ENCODE results near the gene ZSCAN30.
A peak's percentile ranks its signal among the peaks of the same experiment; 100 is the strongest.
"Not testable (repeated sequence)": the region's sequence is repeated elsewhere in the genome, so short reads cannot be mapped to it uniquely, and the experiment has no call there.

ZSCAN30 gene

DNA sequence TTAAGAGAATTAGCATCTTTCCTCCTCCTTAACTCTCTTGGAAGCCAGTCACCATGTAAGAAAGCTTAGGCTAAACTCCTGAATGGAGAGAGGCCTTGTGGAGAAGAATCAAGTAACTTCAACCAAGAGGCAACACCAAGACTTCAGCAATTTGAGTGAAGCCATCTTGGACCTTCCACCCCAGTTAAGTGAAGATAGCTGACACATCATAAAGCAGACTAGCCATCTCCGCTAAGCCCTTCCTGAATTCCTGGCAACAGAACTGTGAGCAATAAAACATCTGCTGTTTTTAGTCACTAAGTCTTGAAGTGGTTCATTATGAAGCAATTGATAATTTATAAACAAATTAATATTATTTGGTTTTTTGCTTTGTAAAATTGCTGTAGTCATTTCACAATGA, 50.7 kb downstream of the ZSCAN30 start:
- Histone ChIP-seq H3K4me3 (ENCODE audit: low read depth, low read length) (no peak overlapping the region), H3K36me3 (ENCODE audit: insufficient read depth, low read length) (peaks cover 21% of the 10 kb centered on the region), H3K27me3 (ENCODE audit: insufficient read depth, low read length) (no peaks in the 10 kb centered on the region), H3K4me1 (ENCODE audit: control insufficient read depth, insufficient read depth, low read length, unreplicated experiment) (peaks cover 11% of the 10 kb centered on the region), H2AFZ (ENCODE audit: low read length, unreplicated experiment) (no peak overlapping the region), H3K79me2 (ENCODE audit: control insufficient read depth, insufficient read depth, low read length, unreplicated experiment) (peaks cover 8% of the 10 kb centered on the region), H3K27ac (ENCODE audit: low read depth, low read length) (no peak overlapping the region)

GRCh38 chr18:35236571-35237363, 53.3 kb downstream of the ZSCAN30 start:
- no peak overlapping the region for H3K4me3 ChIP-seq (ENCODE audit: low read depth, low read length)
- peaks cover 4% of the 10 kb centered on the region for H3K4me1 ChIP-seq (ENCODE audit: control insufficient read depth, insufficient read depth, low read length, unreplicated experiment)
- H3K36me3 ChIP-seq (ENCODE audit: insufficient read depth, low read length) = no peaks in the 10 kb centered on the region
- H3K27me3 ChIP-seq (ENCODE audit: insufficient read depth, low read length) = no peaks in the 10 kb centered on the region
- no peak overlapping the region for H3K27ac ChIP-seq (ENCODE audit: low read depth, low read length)
- H2AFZ ChIP-seq (ENCODE audit: low read length, unreplicated experiment) = peak overlapping the region; percentile 42
- H3K79me2 ChIP-seq (ENCODE audit: control insufficient read depth, insufficient read depth, low read length, unreplicated experiment) = no peaks in the 10 kb centered on the region

- Histone ChIP-seq H3K27me3 (ENCODE audit: insufficient read depth, low read length) (no peaks in the 10 kb centered on the region), H3K4me1 (ENCODE audit: control insufficient read depth, insufficient read depth, low read length, unreplicated experiment) (no peaks in the 10 kb centered on the region), H2AFZ (ENCODE audit: low read length, unreplicated experiment) (peak overlapping the region; percentile 93), H3K27ac (ENCODE audit: low read depth, low read length) (no peak overlapping the region), H3K4me3 (ENCODE audit: low read depth, low read length) (peak overlapping the region; percentile 72), H3K36me3 (ENCODE audit: insufficient read depth, low read length) (no peaks in the 10 kb centered on the region), H3K79me2 (ENCODE audit: control insufficient read depth, insufficient read depth, low read length, unreplicated experiment) (no peaks in the 10 kb centered on the region)
Measured at GRCh38 chr18:35231052-35231451, 59.0 kb downstream of the ZSCAN30 start.

DNA sequence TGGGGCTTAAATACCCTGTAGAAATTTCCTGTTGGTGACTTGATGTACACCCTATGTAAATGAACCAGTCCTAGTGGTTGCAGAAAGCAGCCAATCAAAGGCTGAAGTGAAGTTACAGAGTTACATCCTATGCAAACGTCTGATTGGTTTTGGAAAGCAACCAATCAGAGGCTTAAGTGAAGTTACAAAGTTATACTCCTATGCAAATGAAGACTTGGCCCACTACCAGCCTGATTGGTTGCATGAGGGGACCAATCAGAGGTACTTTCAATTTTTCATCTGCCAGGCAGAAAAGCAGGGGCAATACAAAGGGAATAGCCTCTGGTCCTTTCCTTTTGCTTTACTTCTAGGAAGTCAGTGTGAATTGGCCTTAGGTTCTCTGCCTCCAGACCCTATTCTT, 62.8 kb downstream of the ZSCAN30 start:
- H3K27ac ChIP-seq (ENCODE audit: low read depth, low read length) = no peak overlapping the region
- no peaks in the 10 kb centered on the region for H3K79me2 ChIP-seq (ENCODE audit: control insufficient read depth, insufficient read depth, low read length, unreplicated experiment)
- no peaks in the 10 kb centered on the region for H3K27me3 ChIP-seq (ENCODE audit: insufficient read depth, low read length)
- H3K4me1 ChIP-seq (ENCODE audit: control insufficient read depth, insufficient read depth, low read length, unreplicated experiment) = no peaks in the 10 kb centered on the region
- H3K4me3 ChIP-seq (ENCODE audit: low read depth, low read length) = no peak overlapping the region
- peak overlapping the region; percentile 21 for H2AFZ ChIP-seq (ENCODE audit: low read length, unreplicated experiment)
- no peaks in the 10 kb centered on the region for H3K36me3 ChIP-seq (ENCODE audit: insufficient read depth, low read length)

- H3K27ac ChIP-seq (ENCODE audit: low read depth, low read length) = no peak overlapping the region
- no peak overlapping the region for H2AFZ ChIP-seq (ENCODE audit: low read length, unreplicated experiment)
- no peaks in the 10 kb centered on the region for H3K36me3 ChIP-seq (ENCODE audit: insufficient read depth, low read length)
- no peaks in the 10 kb centered on the region for H3K27me3 ChIP-seq (ENCODE audit: insufficient read depth, low read length)
- peaks cover 2% of the 10 kb centered on the region for H3K4me1 ChIP-seq (ENCODE audit: control insufficient read depth, insufficient read depth, low read length, unreplicated experiment)
- H3K79me2 ChIP-seq (ENCODE audit: control insufficient read depth, insufficient read depth, low read length, unreplicated experiment) = no peaks in the 10 kb centered on the region
- H3K4me3 ChIP-seq (ENCODE audit: low read depth, low read length) = no peak overlapping the region
Measured at GRCh38 chr18:35223797-35224196, 66.2 kb downstream of the ZSCAN30 start.

GRCh38 chr18:35220424-35220823, 69.6 kb downstream of the ZSCAN30 start:
- Histone ChIP-seq H3K27ac (ENCODE audit: low read depth, low read length) (no peak overlapping the region), H3K27me3 (ENCODE audit: insufficient read depth, low read length) (no peaks in the 10 kb centered on the region), H3K4me3 (ENCODE audit: low read depth, low read length) (no peak overlapping the region), H3K4me1 (ENCODE audit: control insufficient read depth, insufficient read depth, low read length, unreplicated experiment) (peaks cover 2% of the 10 kb centered on the region), H3K36me3 (ENCODE audit: insufficient read depth, low read length) (no peaks in the 10 kb centered on the region), H3K79me2 (ENCODE audit: control insufficient read depth, insufficient read depth, low read length, unreplicated experiment) (no peaks in the 10 kb centered on the region), H2AFZ (ENCODE audit: low read length, unreplicated experiment) (no peak overlapping the region)

DNA sequence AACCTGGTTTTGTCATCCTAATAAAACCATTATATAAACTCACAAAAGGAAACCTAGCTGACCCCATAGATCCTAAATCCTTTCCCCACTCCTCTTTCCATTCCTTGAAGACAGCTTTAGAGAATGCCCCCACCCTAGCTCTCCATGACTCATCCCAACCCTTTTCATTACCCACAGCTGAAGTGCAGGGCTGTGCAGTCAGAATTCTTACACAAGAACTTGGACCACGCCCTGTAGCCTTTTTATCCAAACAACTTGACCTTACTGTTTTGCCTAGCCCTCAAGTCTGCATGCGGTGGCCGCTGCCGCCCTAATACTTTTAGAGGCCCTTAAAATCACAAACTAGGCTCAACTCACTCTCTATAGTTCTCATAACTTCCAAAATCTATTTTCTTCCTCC, 70.7 kb downstream of the ZSCAN30 start:
- H3K79me2 ChIP-seq (ENCODE audit: control insufficient read depth, insufficient read depth, low read length, unreplicated experiment); H3K4me1 ChIP-seq (ENCODE audit: control insufficient read depth, insufficient read depth, low read length, unreplicated experiment); H3K4me3 ChIP-seq (ENCODE audit: low read depth, low read length); H2AFZ ChIP-seq (ENCODE audit: low read length, unreplicated experiment); H3K27me3 ChIP-seq (ENCODE audit: insufficient read depth, low read length); H3K27ac ChIP-seq (ENCODE audit: low read depth, low read length); H3K36me3 ChIP-seq (ENCODE audit: insufficient read depth, low read length): not testable (repeated sequence)

GRCh38 chr18:35216611-35217010, 73.4 kb downstream of the ZSCAN30 start:
- not testable (repeated sequence) for H3K4me3 ChIP-seq (ENCODE audit: low read depth, low read length); H3K4me1 ChIP-seq (ENCODE audit: control insufficient read depth, insufficient read depth, low read length, unreplicated experiment); H3K27me3 ChIP-seq (ENCODE audit: insufficient read depth, low read length); H3K36me3 ChIP-seq (ENCODE audit: insufficient read depth, low read length); H3K79me2 ChIP-seq (ENCODE audit: control insufficient read depth, insufficient read depth, low read length, unreplicated experiment); H2AFZ ChIP-seq (ENCODE audit: low read length, unreplicated experiment); H3K27ac ChIP-seq (ENCODE audit: low read depth, low read length)

- Histone ChIP-seq H3K4me1 (ENCODE audit: control insufficient read depth, insufficient read depth, low read length, unreplicated experiment) (peaks cover 2% of the 10 kb centered on the region), H3K36me3 (ENCODE audit: insufficient read depth, low read length) (no peaks in the 10 kb centered on the region), H3K27ac (ENCODE audit: low read depth, low read length) (no peak overlapping the region), H2AFZ (ENCODE audit: low read length, unreplicated experiment) (no peak overlapping the region), H3K4me3 (ENCODE audit: low read depth, low read length) (no peak overlapping the region), H3K79me2 (ENCODE audit: control insufficient read depth, insufficient read depth, low read length, unreplicated experiment) (no peaks in the 10 kb centered on the region), H3K27me3 (ENCODE audit: insufficient read depth, low read length) (no peaks in the 10 kb centered on the region)
Measured at GRCh38 chr18:35215026-35215425, 75.0 kb downstream of the ZSCAN30 start.

- H3K27me3 ChIP-seq (ENCODE audit: insufficient read depth, low read length); H3K4me1 ChIP-seq (ENCODE audit: control insufficient read depth, insufficient read depth, low read length, unreplicated experiment); H3K4me3 ChIP-seq (ENCODE audit: low read depth, low read length); H3K27ac ChIP-seq (ENCODE audit: low read depth, low read length); H3K36me3 ChIP-seq (ENCODE audit: insufficient read depth, low read length); H3K79me2 ChIP-seq (ENCODE audit: control insufficient read depth, insufficient read depth, low read length, unreplicated experiment); H2AFZ ChIP-seq (ENCODE audit: low read length, unreplicated experiment): not testable (repeated sequence)
Measured at GRCh38 chr18:35205746-35206458, 84.1 kb downstream of the ZSCAN30 start.

DNA sequence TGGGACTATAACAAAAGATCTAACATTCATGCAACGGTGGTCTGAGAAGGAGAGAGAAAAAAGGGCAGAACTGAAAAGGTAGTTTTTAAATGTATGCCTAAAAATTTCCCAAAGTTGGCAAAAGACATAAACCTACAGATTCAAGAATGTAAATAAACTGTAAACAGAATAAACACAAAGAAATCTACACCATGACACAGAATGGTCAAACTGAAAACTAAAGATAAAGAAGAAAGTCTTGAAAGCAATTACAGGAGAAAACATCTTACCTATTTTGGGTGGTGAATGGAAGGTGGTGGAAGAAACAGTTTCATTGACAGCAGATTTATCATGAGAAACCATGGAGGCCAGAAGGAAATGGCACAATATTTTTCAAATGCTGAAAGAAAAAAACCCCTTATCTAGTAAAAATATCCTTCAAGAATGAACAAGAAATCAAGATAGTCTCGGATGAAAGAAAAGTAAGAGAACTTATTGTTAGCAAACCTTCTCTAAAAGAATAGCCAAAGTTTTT, 84.8 kb downstream of the ZSCAN30 start:
- H3K36me3 ChIP-seq (ENCODE audit: insufficient read depth, low read length) = no peaks in the 10 kb centered on the region
- H3K4me3 ChIP-seq (ENCODE audit: low read depth, low read length) = no peak overlapping the region
- H3K4me1 ChIP-seq (ENCODE audit: control insufficient read depth, insufficient read depth, low read length, unreplicated experiment) = no peaks in the 10 kb centered on the region
- no peak overlapping the region for H3K27ac ChIP-seq (ENCODE audit: low read depth, low read length)
- no peaks in the 10 kb centered on the region for H3K79me2 ChIP-seq (ENCODE audit: control insufficient read depth, insufficient read depth, low read length, unreplicated experiment)
- no peaks in the 10 kb centered on the region for H3K27me3 ChIP-seq (ENCODE audit: insufficient read depth, low read length)
- H2AFZ ChIP-seq (ENCODE audit: low read length, unreplicated experiment) = no peak overlapping the region

Measured in ACC112 (cell line).